ENCODE results near the gene MICALL2. TPM values are rescaled to one million over a fixed set of nuclear protein-coding genes. Genes with fewer than 3 reads are reported as not detected.

Gene MICALL2
- total RNA-seq, 1 experiment from 2014 or later = not detected

GRCh38 chr7:1385809-1386622, 73.3 kb downstream of the MICALL2 start:
- H4K20me1 ChIP-seq (ENCODE audit: insufficient read depth, low read depth, low read length) = no peaks in the 10 kb centered on the region
- no peak overlapping the region for H3K9ac ChIP-seq (ENCODE audit: low read length)
- H3K4me2 ChIP-seq (ENCODE audit: low read depth, low read length, poor library complexity, severe bottlenecking) = no peak overlapping the region
- H3K27ac ChIP-seq (ENCODE audit: low read length) = no peak overlapping the region
- H3K4me1 ChIP-seq (ENCODE audit: low read length) = no peaks in the 10 kb centered on the region
- H2AFZ ChIP-seq (ENCODE audit: low read length) = no peak overlapping the region
- H3K9me3 ChIP-seq (ENCODE audit: low read length) = no peaks in the 10 kb centered on the region
- no peak overlapping the region for H3K4me3 ChIP-seq (ENCODE audit: low read length)
- no peaks in the 10 kb centered on the region for H3K9me2 ChIP-seq (replicated peaks; ENCODE audit: insufficient read depth, low read length)
- H3K36me3 ChIP-seq (ENCODE audit: insufficient read depth, low read length) = no peaks in the 10 kb centered on the region
- DNase-seq = no peak
- no peaks in the 10 kb centered on the region for H3K79me2 ChIP-seq (ENCODE audit: low read length)
- no peaks in the 10 kb centered on the region for H3K27me3 ChIP-seq (ENCODE audit: low read length)

DNA sequence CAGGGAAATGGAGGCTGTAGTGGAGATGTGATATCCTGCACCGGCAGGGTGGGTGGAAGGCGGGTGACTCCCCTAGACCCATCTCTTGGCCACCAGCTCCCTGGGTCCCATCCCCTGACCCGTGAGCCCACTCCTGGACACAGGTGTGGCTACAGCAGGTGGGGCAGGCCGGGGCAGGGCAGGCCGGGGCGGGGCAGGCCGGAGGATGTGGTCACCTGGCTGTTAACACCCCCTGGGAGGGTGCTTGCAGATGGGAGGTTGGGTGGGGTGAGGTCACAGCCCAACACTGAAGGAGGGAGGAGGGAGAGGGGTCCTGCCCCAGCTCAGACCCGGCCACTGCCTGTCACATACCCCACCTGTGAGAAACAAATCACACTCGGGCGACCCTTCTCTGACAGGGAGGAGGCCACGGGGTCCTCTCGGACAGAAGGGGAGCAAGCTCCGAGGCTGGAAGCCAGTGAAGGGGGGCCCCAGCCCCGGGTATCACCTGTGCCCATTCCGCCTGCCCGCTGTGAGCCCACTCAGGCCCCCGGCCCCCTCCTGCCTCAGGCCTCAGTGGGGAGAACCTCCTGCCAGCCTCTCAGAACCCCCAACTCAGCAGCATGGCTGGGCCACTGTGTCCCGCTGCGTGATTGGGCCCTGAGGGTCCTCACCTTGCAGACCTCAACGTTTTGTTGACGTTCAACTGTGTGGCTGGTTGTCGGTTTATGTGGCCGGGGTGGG, 74.0 kb downstream of the MICALL2 start:
- Histone ChIP-seq H3K9ac (ENCODE audit: low read length) (no peak overlapping the region), H3K9me2 (replicated peaks; ENCODE audit: insufficient read depth, low read length) (no peaks in the 10 kb centered on the region), H3K27ac (ENCODE audit: low read length) (no peak overlapping the region), H3K4me2 (ENCODE audit: low read depth, low read length, poor library complexity, severe bottlenecking) (no peak overlapping the region), H4K20me1 (ENCODE audit: insufficient read depth, low read depth, low read length) (no peaks in the 10 kb centered on the region), H3K27me3 (ENCODE audit: low read length) (no peaks in the 10 kb centered on the region), H3K9me3 (ENCODE audit: low read length) (no peaks in the 10 kb centered on the region), H3K36me3 (ENCODE audit: insufficient read depth, low read length) (no peaks in the 10 kb centered on the region), H2AFZ (ENCODE audit: low read length) (no peak overlapping the region), H3K4me3 (ENCODE audit: low read length) (no peak overlapping the region), H3K79me2 (ENCODE audit: low read length) (no peaks in the 10 kb centered on the region), H3K4me1 (ENCODE audit: low read length) (no peaks in the 10 kb centered on the region)
- DNase-seq = no peak

Other genes with a start within 250 kb of the MICALL2 start
- not detected in 2 replicates for gene UNCX, start 226.6 kb downstream of the MICALL2 start, total RNA-seq (2014; rRNA removed; shearing (Covaris generic); ENCODE audit: low replicate concordance)
- 25.7 and 42.1 TPM in 2 replicates for gene INTS1, start 44.9 kb upstream of the MICALL2 start, total RNA-seq (2014; rRNA removed; shearing (Covaris generic); ENCODE audit: low replicate concordance)
- gene MAFK, start 71.2 kb upstream of the MICALL2 start, total RNA-seq (2014; rRNA removed; shearing (Covaris generic); ENCODE audit: low replicate concordance) = 10.3 and 13.8 TPM in 2 replicates
- not detected in 2 replicates for gene TMEM184A, start 96.7 kb upstream of the MICALL2 start, total RNA-seq (2014; rRNA removed; shearing (Covaris generic); ENCODE audit: low replicate concordance)
- gene PSMG3, start 110.6 kb upstream of the MICALL2 start, total RNA-seq (2014; rRNA removed; shearing (Covaris generic); ENCODE audit: low replicate concordance) = 29.9 and 70.4 TPM in 2 replicates
- not detected in 2 replicates for gene ELFN1, start 210.8 kb upstream of the MICALL2 start, total RNA-seq (2014; rRNA removed; shearing (Covaris generic); ENCODE audit: low replicate concordance)

Data from Karpas-422 (cell line).